HG02885 (cell line): ENCODE results near the gene PLP2.

ENCODE experiments used
- ATAC-seq: cut with Tn5 transposase; IDR thresholded peaks from one replicate; pipeline ENCODE4 v1.9.1; 2021; ENCODE audit warnings: mild to moderate bottlenecking; ENCODE audit not compliant: unreplicated experiment, poor library complexity

PLP2 gene

GRCh38 chrX:49184294-49185281 is 12.9 kb downstream of the PLP2 start:
- ATAC-seq, result peak; percentile 63

GRCh38 chrX:49186125-49187027 is 14.7 kb downstream of the PLP2 start, which contains the start of gene PRICKLE3:
PRICKLE3 (minus strand) TSS chrX:49186373; CDS start chrX:49186297, 76 bp downstream.
- ATAC-seq, result peak; percentile 30

GRCh38 chrX:49187028-49187394 is 15.3 kb downstream of the PLP2 start:
- no peak for ATAC-seq

GRCh38 chrX:49187526-49187925 is 15.8 kb downstream of the PLP2 start:
- ATAC-seq, result no peak

GRCh38 chrX:49188468-49189076 is 16.9 kb downstream of the PLP2 start:
- ATAC-seq, result no peak

GRCh38 chrX:49189606-49190005 is 17.9 kb downstream of the PLP2 start:
- no peak for ATAC-seq

GRCh38 chrX:49190821-49191573 is 19.3 kb downstream of the PLP2 start:
- ATAC-seq, result peak; percentile 90

- peak; percentile 17 for ATAC-seq
Observed at GRCh38 chrX:49191574-49192011, 19.9 kb downstream of the PLP2 start.

GRCh38 chrX:49192722-49193328 is 21.1 kb downstream of the PLP2 start:
- no peak for ATAC-seq

- no peak for ATAC-seq
Observed at GRCh38 chrX:49193542-49193964, 21.9 kb downstream of the PLP2 start.

- no peak for ATAC-seq
Observed at GRCh38 chrX:49197543-49198087, 25.9 kb downstream of the PLP2 start.

GRCh38 chrX:49198540-49199314 is 27.0 kb downstream of the PLP2 start:
- no peak for ATAC-seq

GRCh38 chrX:49199315-49199595 is 27.6 kb downstream of the PLP2 start:
- ATAC-seq, result no peak

GRCh38 chrX:49199906-49200771 is 28.4 kb downstream of the PLP2 start, which contains the start of gene SYP:
SYP (minus strand) TSS chrX:49200193; CDS start chrX:49200186, 7 bp downstream.
- ATAC-seq, result peak; percentile 97

GRCh38 chrX:49202022-49202421 is 30.3 kb downstream of the PLP2 start:
- ATAC-seq, result no peak

GRCh38 chrX:49203536-49203935 is 31.8 kb downstream of the PLP2 start:
- ATAC-seq, result no peak

- no peak for ATAC-seq
Observed at GRCh38 chrX:49204017-49204416, 32.3 kb downstream of the PLP2 start.
